GM12878 (cell line): Measurements from ENCODE around the gene EPHB2. TPM values are rescaled to one million over a fixed set of nuclear protein-coding genes. Genes with fewer than 3 reads are reported as not detected.

ENCODE experiments used
- ATAC-seq: fragments of 200-7000 bp; cut with Tn5 transposase; 3 replicates; pipeline ENCODE4 v1.9.1; 2020; ENCODE audit warnings: mild to moderate bottlenecking, moderate library complexity
- BruUV-seq: library from RNA; stranded (reverse); fragments of 400-500 nt; replicated peaks from 2 replicates; lab custom pipeline; 2021; lab: Mats Ljungman, UMichigan
- CTCF ChIA-PET: fragments of 300-600 bp; sonication (Branson Sonifier 250); formaldehyde crosslinking; extraction: SDS; loops from one replicate; lab custom pipeline; 2021; ENCODE audit warnings: inconsistent platforms; lab: Yijun Ruan, JAX
- POLR2A ChIA-PET: fragments of 350-600 bp; formaldehyde crosslinking; extraction: SDS; loops from one replicate; lab custom pipeline; 2021; ENCODE audit warnings: inconsistent platforms; lab: Charles Lee
- RAD21 ChIA-PET: fragments of 300-600 bp; sonication (Branson Sonifier 250); formaldehyde crosslinking; loops from one replicate; lab custom pipeline; 2023; ENCODE audit warnings: antibody characterized with exemption; ENCODE audit not compliant: unreplicated experiment; lab: Charles Lee
- SMC1A ChIA-PET: fragments of 300-600 bp; sonication (Branson Sonifier 250); formaldehyde crosslinking; loops from one replicate; lab custom pipeline; 2023; ENCODE audit not compliant: unreplicated experiment, uncharacterized antibody; lab: Charles Lee
- DNase-seq: peaks from one replicate; pipeline ENCODE4 v3.0.0-alpha.2; 2011; ENCODE audit warnings: low read depth, low spot score
- FAIRE-seq: peaks from 3 replicates; lab custom pipeline; 2011; peaks lifted over from hg19 to GRCh38; lab: Jason Lieb, UNC
- H2AFZ ChIP-seq: 2 replicates; pipeline ENCODE4 v1.6.0; 2011; ENCODE audit warnings: low read depth, low read length, control low read depth; ENCODE audit not compliant: control insufficient read depth
- H3K27ac ChIP-seq: 2 replicates; pipeline ENCODE4 v1.5.1; 2011; ENCODE audit warnings: control low read depth; ENCODE audit not compliant: control insufficient read depth, insufficient read depth
- H3K27me3 ChIP-seq, 2 experiments: replicated peaks in 1 of 2; 2 replicates each; pipeline versions ENCODE4 v1.6.0 to v1.6.1; 2011; ENCODE audit warnings: low read length in 1 of 2; ENCODE audit not compliant: control insufficient read depth in 2 of 2, insufficient read depth in 2 of 2
- H3K36me3 ChIP-seq, 2 experiments: 2 replicates each; pipeline ENCODE4 v1.5.1; 2011; ENCODE audit warnings: low read length in 1 of 2; ENCODE audit not compliant: control insufficient read depth in 2 of 2, insufficient read depth in 2 of 2
- H3K4me1 ChIP-seq: 2 replicates; pipeline ENCODE4 v1.6.1; 2011; ENCODE audit warnings: mild to moderate bottlenecking, low read length, moderate library complexity, mixed read lengths; ENCODE audit not compliant: control insufficient read depth, insufficient read depth
- H3K4me2 ChIP-seq: 2 replicates; pipeline ENCODE4 v1.6.0; 2011; ENCODE audit warnings: control low read depth; ENCODE audit not compliant: control insufficient read depth, insufficient read depth
- H3K4me3 ChIP-seq: fragments of 200-600 bp; sonication (generic); 2 replicates; pipeline ENCODE4 v1.5.1; 2016
- H3K79me2 ChIP-seq: 2 replicates; pipeline ENCODE4 v1.6.0; 2011; ENCODE audit warnings: low read length; ENCODE audit not compliant: control insufficient read depth, insufficient read depth
- H3K9ac ChIP-seq: 2 replicates; pipeline ENCODE4 v1.8.0; 2011; ENCODE audit warnings: low read length, control low read depth, mixed read lengths; ENCODE audit not compliant: control insufficient read depth, insufficient read depth
- H3K9me3 ChIP-seq: replicated peaks from 3 replicates; pipeline ENCODE4 v1.5.1; 2011; ENCODE audit warnings: mild to moderate bottlenecking, low read length; ENCODE audit not compliant: control insufficient read depth, insufficient read depth
- H4K20me1 ChIP-seq: 2 replicates; pipeline ENCODE4 v1.6.0; 2011; ENCODE audit not compliant: control insufficient read depth, insufficient read depth
- BACH1 ChIP-seq: fragments of 450-650 bp; IDR thresholded peaks from 2 replicates; pipeline ENCODE4 v1.6.1; 2017; ENCODE audit warnings: mild to moderate bottlenecking, borderline replicate concordance
- BHLHE40 ChIP-seq, 2 experiments: fragments of 450-650 bp in 1 of 2; IDR thresholded peaks; 2 replicates each; pipeline ENCODE4 v1.6.1; 2011 to 2017; ENCODE audit warnings: low read depth in 2 of 2, borderline replicate concordance in 1 of 2, improper control_type of control experiment in 1 of 2, low read length in 1 of 2, mild to moderate bottlenecking in 1 of 2
- E2F8 ChIP-seq: fragments of 450-650 bp; IDR thresholded peaks from 2 replicates; pipeline ENCODE4 v1.6.1; 2018; ENCODE audit warnings: mild to moderate bottlenecking, low read depth, moderate library complexity; ENCODE audit not compliant: partially characterized antibody
- EP300 ChIP-seq, 2 experiments: fragments of 150-350 bp in 1 of 2; IDR thresholded peaks; 2 replicates each; pipeline ENCODE4 v1.6.1; 2011 to 2012; ENCODE audit warnings: low read depth in 2 of 2, low read length in 2 of 2, borderline replicate concordance in 1 of 2, improper control_type of control experiment in 1 of 2, inconsistent platforms in 1 of 2; ENCODE audit not compliant: control insufficient read depth in 1 of 2
- HDAC2 ChIP-seq: fragments of 200-600 bp; sonication (generic); IDR thresholded peaks from 2 replicates; pipeline ENCODE4 v1.6.1; 2017
- IRF5 ChIP-seq: fragments of 450-650 bp; IDR thresholded peaks from 2 replicates; pipeline ENCODE4 v1.6.1; 2017; ENCODE audit warnings: borderline replicate concordance
- MAX ChIP-seq: IDR thresholded peaks from 2 replicates; pipeline ENCODE4 v1.6.1; 2012; ENCODE audit warnings: low read depth, low read length, improper control_type of control experiment
- NBN ChIP-seq: fragments of 450-650 bp; IDR thresholded peaks from 2 replicates; pipeline ENCODE4 v1.6.1; 2016
- NFYB ChIP-seq: IDR thresholded peaks from 2 replicates; pipeline ENCODE4 v1.6.1; 2011; ENCODE audit warnings: low read depth, mild to moderate bottlenecking, low read length, improper control_type of control experiment, moderate library complexity; ENCODE audit not compliant: insufficient read depth
- NR2C2 ChIP-seq: IDR thresholded peaks from 2 replicates; pipeline ENCODE4 v1.6.1; 2011; ENCODE audit warnings: borderline replicate concordance, low read depth; ENCODE audit not compliant: control insufficient read depth, insufficient read length
- PAX8 ChIP-seq: fragments of 450-650 bp; IDR thresholded peaks from 2 replicates; pipeline ENCODE4 v1.6.1; 2017; ENCODE audit warnings: mild to moderate bottlenecking, moderate library complexity
- RAD51 ChIP-seq: fragments of 450-650 bp; IDR thresholded peaks from 2 replicates; pipeline ENCODE4 v1.6.1; 2016; ENCODE audit warnings: moderate library complexity, mild to moderate bottlenecking, inconsistent platforms
- TCF3 ChIP-seq: IDR thresholded peaks from 2 replicates; pipeline ENCODE4 v1.6.1; 2012; ENCODE audit warnings: low read depth, mild to moderate bottlenecking, low read length, borderline replicate concordance; ENCODE audit not compliant: insufficient read depth
- YY1 ChIP-seq: IDR thresholded peaks from 2 replicates; pipeline ENCODE4 v1.6.1; 2011; ENCODE audit warnings: low read depth, mild to moderate bottlenecking, low read length
- ZSCAN29 ChIP-seq: fragments of 450-650 bp; IDR thresholded peaks from 2 replicates; pipeline ENCODE4 v1.6.1; 2017; ENCODE audit warnings: mild to moderate bottlenecking, moderate library complexity
- ZZZ3 ChIP-seq: IDR thresholded peaks from 2 replicates; pipeline ENCODE4 v1.6.1; 2011; ENCODE audit warnings: low read depth; ENCODE audit not compliant: control insufficient read depth, insufficient read length
- WGBS: methylation state at CpG from one replicate; pipeline ENCODE4 v1.1.6; 2016; ENCODE audit warnings: low lambda C conversion rate; ENCODE audit not compliant: insufficient replicate concordance, insufficient coverage; ENCODE audit errors: missing lambda C conversion rate; 5-methylcytosine and 5-hydroxymethylcytosine counted together
- in situ Hi-C: fragments of 300-500 bp; cut with MboI; formaldehyde crosslinking; loops from 9 replicates; pipeline ENCODE4 v1.14.3; 2018; ENCODE audit warnings: mixed read lengths
- intact Hi-C: fragments of 100-400 bp; cut with micrococcal nuclease; formaldehyde crosslinking; loops from one replicate; pipeline ENCODE4 v1.14.2; 2022; ENCODE audit not compliant: unreplicated experiment
- polyA plus RNA-seq, 11 experiments: library from polyadenylated mRNA; depleted of rRNA in 4 of 11; unstranded in 6 of 11; stranded (reverse) in 5 of 11; fragments of >200 nt; fragmentation: Nextera tagmentation in 4 of 11; fragmentation: Illumina TruSeq in 1 of 11; extraction: Ambion mirVana in 4 of 11; extraction: Trizol in 1 of 11; gene quantifications; 1 replicate in 1 of 11; 2 replicates in 10 of 11; pipeline versions ENCODE4 v1.2.1 to v1.2.3, GENCODE V29; 2011 to 2016; ENCODE audit warnings: inconsistent platforms in 2 of 11, missing spikeins in 2 of 11, low read depth in 1 of 11
- total RNA-seq, 4 experiments: library from RNA; depleted of rRNA in 3 of 4; stranded (reverse); fragments of >200 nt in 3 of 4; fragmentation: Illumina TruSeq in 1 of 4; extraction: Trizol in 1 of 4; gene quantifications; 2 replicates each; pipeline versions ENCODE4 v1.2.1 to v1.2.3, GENCODE V29; 2013 to 2021

Gene EPHB2
- total and polyA plus RNA-seq, 10 of the 15 experiments (the other 5 are each of a cell fraction or from before 2014, with no cell fraction given), result 0.13 to 3.3 (median 0.92) TPM

- TF ChIP-seq IRF5 (no peak), E2F8 (no peak), BHLHE40 (IDR thresholded peaks at IDR 0.05; ENCODE audit: borderline replicate concordance in 1 of 2, low read depth in 2 of 2, low read length in 1 of 2) (no peak), MAX (no peak), PAX8 (no peak)
Measured at GRCh38 chr1:22689505-22689904, 21.1 kb upstream of the EPHB2 start (continued).

GRCh38 chr1:22691031-22691753 is 19.4 kb upstream of the EPHB2 start:
- Histone ChIP-seq H3K4me2 (no peak overlapping the region), H3K79me2 (no peaks in the 10 kb centered on the region), H3K4me1 (no peaks in the 10 kb centered on the region), H4K20me1 (no peaks in the 10 kb centered on the region), H3K4me3 (no peak overlapping the region), H3K9ac (no peak overlapping the region), H3K27me3 (peaks cover 3% of the 10 kb centered on the region in 2 experiments; a peak in 2 of 4 replicates), H3K27ac (no peak overlapping the region), H2AFZ (no peak overlapping the region), H3K9me3 (no peaks in the 10 kb centered on the region), H3K36me3 (no peaks in the 10 kb centered on the region)
- WGBS, result 33% methylated on average over 13 of the region's 13 CpGs
- SMC1A ChIA-PET, result no interaction called here
- in situ Hi-C loops, result no loop called here
- FAIRE-seq (no peak), ATAC-seq (no peak), DNase-seq (no peak)
- POLR2A ChIA-PET, result no interaction called here
- TF ChIP-seq EP300 (IDR thresholded peaks at IDR 0.05; ENCODE audit: borderline replicate concordance in 1 of 2, control insufficient read depth in 1 of 2, low read depth in 2 of 2, low read length in 2 of 2) (no peak), BACH1 (no peak), TCF3 (no peak), NBN (no peak), NR2C2 (no peak), RAD51 (no peak), HDAC2 (no peak), ZSCAN29 (no peak), YY1 (no peak), ZZZ3 (no peak), NFYB (no peak)
- CTCF ChIA-PET, result interaction anchor here (0.8 to 1.0 kb wide), 2 partner anchors 13 to 130 kb away, joined by 3 to 4 read pairs; no protein-coding TSS in a partner anchor
- RAD21 ChIA-PET, result no interaction called here
- BruUV-seq, result no TSS peak
- intact Hi-C loops, result no loop called here
